ENCODE data around the gene SLC9C1.

- TF ChIP-seq, protein P1, sequence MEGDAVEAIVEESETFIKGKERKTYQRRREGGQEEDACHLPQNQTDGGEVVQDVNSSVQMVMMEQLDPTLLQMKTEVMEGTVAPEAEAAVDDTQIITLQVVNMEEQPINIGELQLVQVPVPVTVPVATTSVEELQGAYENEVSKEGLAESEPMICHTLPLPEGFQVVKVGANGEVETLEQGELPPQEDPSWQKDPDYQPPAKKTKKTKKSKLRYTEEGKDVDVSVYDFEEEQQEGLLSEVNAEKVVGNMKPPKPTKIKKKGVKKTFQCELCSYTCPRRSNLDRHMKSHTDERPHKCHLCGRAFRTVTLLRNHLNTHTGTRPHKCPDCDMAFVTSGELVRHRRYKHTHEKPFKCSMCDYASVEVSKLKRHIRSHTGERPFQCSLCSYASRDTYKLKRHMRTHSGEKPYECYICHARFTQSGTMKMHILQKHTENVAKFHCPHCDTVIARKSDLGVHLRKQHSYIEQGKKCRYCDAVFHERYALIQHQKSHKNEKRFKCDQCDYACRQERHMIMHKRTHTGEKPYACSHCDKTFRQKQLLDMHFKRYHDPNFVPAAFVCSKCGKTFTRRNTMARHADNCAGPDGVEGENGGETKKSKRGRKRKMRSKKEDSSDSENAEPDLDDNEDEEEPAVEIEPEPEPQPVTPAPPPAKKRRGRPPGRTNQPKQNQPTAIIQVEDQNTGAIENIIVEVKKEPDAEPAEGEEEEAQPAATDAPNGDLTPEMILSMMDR (conservative IDR thresholded peaks at IDR 0.05; ENCODE audit: low read depth, low read length), result no peak
- no peak for TF ChIP-seq EZH2 (IDR thresholded peaks at IDR 0.05; ENCODE audit: borderline replicate concordance, low read depth, low read length, poor library complexity, severe bottlenecking)
Measured at GRCh38 chr3:112247900-112248299, 46.1 kb downstream of the SLC9C1 start.

All from A673 (cell line).